ENCODE results near the gene AXL.

AXL gene

DNA sequence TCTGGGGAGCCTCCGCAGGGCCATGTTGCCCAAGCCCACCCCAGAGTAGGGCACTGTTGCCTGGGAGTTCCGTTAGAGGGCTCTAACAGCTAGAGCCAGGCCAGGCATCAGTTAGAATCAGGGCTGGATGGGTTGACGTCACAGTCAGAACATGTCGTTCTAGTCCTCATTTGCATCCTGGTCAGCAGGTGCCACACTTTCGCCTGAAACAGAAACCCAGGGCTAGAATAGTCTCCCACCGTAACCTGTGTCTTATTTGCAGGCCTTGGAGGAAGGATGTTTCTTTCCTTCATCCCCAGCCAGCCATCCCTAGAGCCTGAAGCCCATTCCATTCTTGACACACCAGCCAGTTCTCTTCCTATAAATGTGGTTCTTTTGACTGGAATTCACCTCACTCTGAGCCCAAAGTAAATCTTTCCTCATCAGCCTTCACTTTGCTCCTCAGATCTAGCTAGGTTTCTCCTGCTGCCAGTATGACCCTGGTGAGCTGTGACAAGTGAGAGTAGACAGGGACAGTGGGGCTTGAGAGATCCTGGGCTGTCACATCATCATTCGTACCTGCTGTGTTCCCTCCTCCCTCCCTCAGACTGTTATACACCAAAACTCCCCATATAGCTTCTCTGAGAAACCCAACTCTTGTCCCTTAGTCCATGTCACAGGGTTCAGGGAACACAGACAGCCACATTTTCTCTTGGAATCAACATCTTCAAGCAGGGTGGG, 78.8 kb downstream of the AXL start:
- DNase-seq (ENCODE audit: extremely low read depth, low read depth): no peak
- TF ChIP-seq, protein P1, sequence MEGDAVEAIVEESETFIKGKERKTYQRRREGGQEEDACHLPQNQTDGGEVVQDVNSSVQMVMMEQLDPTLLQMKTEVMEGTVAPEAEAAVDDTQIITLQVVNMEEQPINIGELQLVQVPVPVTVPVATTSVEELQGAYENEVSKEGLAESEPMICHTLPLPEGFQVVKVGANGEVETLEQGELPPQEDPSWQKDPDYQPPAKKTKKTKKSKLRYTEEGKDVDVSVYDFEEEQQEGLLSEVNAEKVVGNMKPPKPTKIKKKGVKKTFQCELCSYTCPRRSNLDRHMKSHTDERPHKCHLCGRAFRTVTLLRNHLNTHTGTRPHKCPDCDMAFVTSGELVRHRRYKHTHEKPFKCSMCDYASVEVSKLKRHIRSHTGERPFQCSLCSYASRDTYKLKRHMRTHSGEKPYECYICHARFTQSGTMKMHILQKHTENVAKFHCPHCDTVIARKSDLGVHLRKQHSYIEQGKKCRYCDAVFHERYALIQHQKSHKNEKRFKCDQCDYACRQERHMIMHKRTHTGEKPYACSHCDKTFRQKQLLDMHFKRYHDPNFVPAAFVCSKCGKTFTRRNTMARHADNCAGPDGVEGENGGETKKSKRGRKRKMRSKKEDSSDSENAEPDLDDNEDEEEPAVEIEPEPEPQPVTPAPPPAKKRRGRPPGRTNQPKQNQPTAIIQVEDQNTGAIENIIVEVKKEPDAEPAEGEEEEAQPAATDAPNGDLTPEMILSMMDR (IDR thresholded peaks at IDR 0.05; ENCODE audit: low read depth, low read length, missing control alignments): no peak
- H3K4me3 ChIP-seq (replicated peaks; ENCODE audit: low read depth, low read length): no peak overlapping the region

DNA sequence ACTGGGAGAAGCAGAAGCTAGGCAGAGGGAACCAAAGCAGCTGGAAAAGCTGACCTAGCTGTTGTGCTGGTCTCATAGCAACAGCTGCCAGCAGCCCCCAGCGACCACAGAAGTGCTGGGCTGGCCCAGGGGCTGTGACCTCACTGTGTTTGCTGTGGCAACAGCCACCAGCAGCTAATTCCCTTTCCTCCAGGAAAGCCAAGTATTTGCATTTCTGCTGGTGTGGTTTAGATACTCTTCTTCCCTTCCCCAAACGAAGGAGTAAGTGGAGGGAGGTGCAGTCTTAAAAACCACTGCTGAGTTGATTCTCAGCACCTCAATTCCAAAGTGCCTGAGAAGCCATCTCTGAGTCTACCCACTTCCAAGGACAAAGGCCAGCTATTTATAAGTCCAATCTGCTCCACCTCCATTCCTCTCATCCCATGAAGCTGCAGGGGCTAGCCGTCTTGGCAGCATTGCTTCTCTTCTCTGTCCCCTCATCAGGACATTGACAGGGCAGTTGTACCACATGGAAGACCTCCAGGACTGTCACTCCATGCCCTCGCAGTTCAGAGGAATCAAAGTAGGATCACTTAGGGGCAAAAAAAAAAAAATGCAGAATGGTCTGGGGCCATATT, 79.4 kb downstream of the AXL start:
- H3K4me3 ChIP-seq (replicated peaks; ENCODE audit: low read depth, low read length): no peak overlapping the region
- TF ChIP-seq, protein P1 (IDR thresholded peaks at IDR 0.05; ENCODE audit: low read depth, low read length, missing control alignments): no peak
- DNase-seq (ENCODE audit: extremely low read depth, low read depth): peak; percentile 37

DNA sequence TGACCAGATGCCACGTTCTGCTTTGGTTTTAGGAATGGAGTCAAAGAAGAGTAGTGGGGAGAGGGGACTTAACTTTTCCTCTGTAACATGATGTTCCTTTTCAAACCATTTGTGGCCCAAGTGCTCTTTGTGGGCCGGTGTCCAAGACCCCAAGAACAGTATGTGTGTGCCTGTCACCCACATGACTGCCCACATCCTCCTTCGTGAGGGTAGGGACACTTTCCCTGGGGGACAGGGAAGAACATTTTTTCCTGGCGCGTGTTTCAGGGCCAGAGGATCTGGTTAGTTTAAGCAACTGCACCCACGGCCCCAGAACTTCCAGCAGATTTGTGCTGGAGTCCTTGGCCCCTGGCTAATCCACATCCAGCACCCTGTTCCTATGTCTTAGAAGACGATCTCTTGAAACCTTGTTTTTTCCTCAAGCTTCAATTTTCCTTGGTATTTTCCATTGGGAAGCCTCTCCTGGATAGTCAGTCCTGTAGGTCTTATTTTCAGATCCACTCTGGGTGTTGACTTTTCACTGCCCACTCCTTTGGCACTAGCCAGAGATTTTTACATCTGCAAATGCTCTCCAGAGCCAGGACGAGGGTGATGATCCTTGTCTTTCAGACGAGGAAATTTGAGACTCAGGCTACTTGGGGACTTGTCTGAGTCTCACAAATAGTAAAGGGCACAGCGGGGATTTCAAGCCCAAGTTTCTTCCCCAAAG, 80.2 kb downstream of the AXL start:
- TF ChIP-seq, protein P1 (IDR thresholded peaks at IDR 0.05; ENCODE audit: low read depth, low read length, missing control alignments): no peak
- DNase-seq (ENCODE audit: extremely low read depth, low read depth): no peak
- H3K4me3 ChIP-seq (replicated peaks; ENCODE audit: low read depth, low read length): no peak overlapping the region

DNA sequence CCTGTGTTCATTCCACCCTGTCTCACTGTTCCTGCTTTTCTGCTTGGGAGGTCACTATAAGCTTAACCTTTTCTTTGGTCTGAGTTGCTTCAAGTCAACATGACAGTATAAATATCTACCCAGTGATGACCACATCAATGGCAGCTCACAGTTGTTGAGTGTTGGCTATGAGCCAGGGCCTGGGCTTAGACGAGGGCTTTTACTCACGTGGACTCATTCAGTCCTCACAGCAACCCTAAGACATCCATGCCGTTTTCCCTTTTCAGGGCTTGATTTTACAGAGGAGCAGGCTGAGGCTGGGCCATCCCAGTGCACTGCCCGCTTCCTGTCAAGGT, 80.7 kb downstream of the AXL start:
- TF ChIP-seq, protein P1 (IDR thresholded peaks at IDR 0.05; ENCODE audit: low read depth, low read length, missing control alignments): no peak
- H3K4me3 ChIP-seq (replicated peaks; ENCODE audit: low read depth, low read length): no peak overlapping the region
- peak; percentile 32 for DNase-seq (ENCODE audit: extremely low read depth, low read depth)

DNA sequence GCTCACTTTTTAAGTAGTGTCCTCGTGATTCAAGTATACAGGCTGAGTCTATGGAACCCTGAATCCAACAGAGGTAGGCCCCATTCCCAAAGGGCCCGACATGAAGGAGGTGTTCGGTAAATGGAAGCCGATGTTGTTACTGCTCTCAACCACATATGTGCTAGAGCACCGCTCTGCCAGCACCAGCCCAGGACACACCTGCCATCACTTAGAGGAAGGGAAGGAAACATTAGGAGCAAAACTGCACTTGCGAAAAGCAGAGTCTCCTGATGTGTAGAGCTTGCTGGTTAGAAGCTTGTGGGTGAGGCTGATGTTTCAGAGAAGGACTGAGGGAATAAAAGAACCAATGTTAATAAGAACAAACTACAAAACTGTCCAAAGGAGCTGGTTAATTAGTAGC, 81.5 kb downstream of the AXL start:
- TF ChIP-seq, protein P1 (IDR thresholded peaks at IDR 0.05; ENCODE audit: low read depth, low read length, missing control alignments): no peak
- DNase-seq (ENCODE audit: extremely low read depth, low read depth): no peak
- no peak overlapping the region for H3K4me3 ChIP-seq (replicated peaks; ENCODE audit: low read depth, low read length)

DNA sequence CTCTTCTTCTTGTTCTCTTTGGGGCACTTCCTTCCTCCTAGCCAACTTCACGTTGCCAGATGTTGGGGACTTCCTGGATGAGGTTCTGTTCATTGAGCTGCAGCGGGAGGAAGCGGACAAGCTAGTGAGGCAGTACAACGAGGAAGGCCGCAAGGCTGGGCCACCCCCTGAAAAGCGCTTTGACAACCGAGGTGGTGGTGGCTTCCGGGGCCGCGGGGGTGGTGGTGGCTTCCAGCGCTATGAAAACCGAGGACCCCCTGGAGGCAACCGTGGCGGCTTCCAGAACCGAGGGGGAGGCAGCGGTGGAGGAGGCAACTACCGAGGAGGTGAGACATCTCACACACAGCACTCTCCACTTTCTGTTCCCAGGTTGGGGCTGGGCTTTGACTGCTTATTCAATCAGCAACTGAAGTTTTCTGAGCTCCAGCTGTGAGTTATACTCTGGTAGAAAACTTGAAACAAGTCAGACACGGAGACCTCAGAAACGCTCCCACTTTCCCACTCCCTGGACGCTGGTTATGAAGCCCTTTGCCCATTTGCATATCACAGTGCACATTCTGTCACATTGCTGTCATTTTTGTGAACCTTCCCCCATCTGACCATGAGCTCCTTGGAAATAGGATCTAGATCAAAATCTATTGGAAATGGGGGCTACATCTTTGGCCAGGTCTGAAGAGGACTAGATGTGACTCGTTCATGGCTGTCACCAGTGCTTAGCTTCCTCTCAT, 83.8 kb downstream of the AXL start:
- no peak overlapping the region for H3K4me3 ChIP-seq (replicated peaks; ENCODE audit: low read depth, low read length)
- DNase-seq (ENCODE audit: extremely low read depth, low read depth): no peak
- TF ChIP-seq, protein P1 (IDR thresholded peaks at IDR 0.05; ENCODE audit: low read depth, low read length, missing control alignments): no peak
